Measurements from ENCODE around the gene E2F7. TPM values are rescaled to one million over a fixed set of nuclear protein-coding genes. Genes with fewer than 3 reads are reported as not detected.

E2F7 gene
- total RNA-seq, 8 experiments from 2014 or later: 0.71 to 11.1 (median 2.0) TPM

DNA sequence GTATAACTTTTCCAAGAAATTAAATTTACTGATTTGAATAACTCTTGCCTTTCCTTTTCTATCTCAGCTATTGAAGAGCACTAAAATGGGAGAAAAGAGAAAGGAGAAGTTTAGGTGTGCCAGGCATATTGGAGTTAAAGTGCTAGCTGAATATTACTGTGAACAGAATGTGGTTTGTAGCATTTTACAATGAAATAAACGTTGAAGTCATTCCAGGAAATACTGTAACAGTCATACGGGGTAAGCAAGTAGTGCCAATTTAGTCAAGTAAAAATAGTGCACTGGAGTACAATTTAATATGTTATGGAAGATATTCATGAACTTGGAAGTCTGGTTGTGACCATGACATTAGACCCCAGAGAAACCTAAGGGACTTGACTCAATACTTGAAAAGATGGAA lies 62.1 kb downstream of the E2F7 start:
- ATAC-seq (replicated peaks in 6 of 8): no peak
- Histone ChIP-seq H3K27ac (no peak overlapping the region), H3K4me1 (replicated peaks in 1 of 2) (peaks cover 0 to 7% of the 10 kb centered on the region in 2 donors), H3K4me3 (no peak overlapping the region)
- in situ Hi-C loops (cut with MboI; ENCODE audit: low pct_unique_long_range_greater_than_20kb in 2 of 9, low sequenced_read_pairs in 9 of 9, unreplicated experiment in 9 of 9): loop anchor here in 6 of 9 experiments (25.0 kb wide), 2 partner anchors 366 to 391 kb away; no protein-coding TSS in a partner anchor
- WGBS, 10 experiments: 0 to 100% (median 80%) methylated on average over 1 to 2 of the region's 2 CpGs; no CpG with 5 or more reads in 1 of the 10 experiments

DNA sequence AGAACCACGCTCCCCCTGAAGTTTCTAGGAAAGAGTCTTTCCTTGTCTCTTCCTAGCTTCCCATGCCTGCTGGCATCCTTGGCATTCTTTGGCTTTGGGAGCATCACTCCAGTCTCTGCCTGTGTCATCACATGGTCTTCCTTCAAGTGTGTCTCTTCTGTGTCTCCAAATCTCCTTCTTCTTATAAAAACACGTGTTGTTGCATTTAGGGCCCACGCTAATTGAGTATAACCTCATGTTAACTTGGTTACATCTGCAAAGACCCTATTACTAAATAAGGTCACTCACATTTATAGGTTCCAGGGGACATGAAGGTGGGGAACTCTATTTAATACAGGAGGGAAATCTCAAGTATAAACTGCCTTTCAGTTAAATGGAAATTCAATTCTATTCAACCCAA lies 63.0 kb downstream of the E2F7 start:
- in situ Hi-C loops (cut with MboI; ENCODE audit: low pct_unique_long_range_greater_than_20kb in 2 of 9, low sequenced_read_pairs in 9 of 9, unreplicated experiment in 9 of 9): loop anchor here in 6 of 9 experiments (25.0 kb wide), 2 partner anchors 365 to 390 kb away; no protein-coding TSS in a partner anchor
- H3K27ac ChIP-seq: no peak overlapping the region
- H3K4me1 ChIP-seq (replicated peaks in 1 of 2): peaks cover 0 to 7% of the 10 kb centered on the region in 2 donors
- no peak overlapping the region for H3K4me3 ChIP-seq
- ATAC-seq (replicated peaks in 6 of 8): no peak
- WGBS, 10 experiments: 50 to 100% (median 93%) methylated on average over 2 to 3 of the region's 3 CpGs; no CpG with 5 or more reads in 1 of the 10 experiments

DNA sequence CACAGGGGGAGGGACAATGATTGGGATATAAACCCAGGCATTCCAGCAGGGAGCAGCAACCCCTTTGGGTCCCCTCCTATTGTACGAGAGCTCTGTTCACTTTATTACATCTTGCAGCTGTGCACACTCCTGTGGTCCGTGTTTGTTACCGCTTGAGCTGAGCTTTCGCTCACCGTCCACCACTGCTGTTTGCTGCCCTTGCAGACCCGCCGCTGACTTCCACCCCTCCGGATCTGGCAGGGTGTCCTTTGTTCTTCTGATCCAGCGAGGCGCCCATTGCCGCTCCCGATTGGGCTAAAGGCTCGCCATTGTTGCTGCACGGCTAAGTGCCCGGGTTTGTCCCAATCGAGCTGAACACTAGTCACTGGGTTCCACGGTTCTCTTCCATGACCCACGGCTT lies 64.1 kb downstream of the E2F7 start:
- WGBS, 10 experiments: 80 to 100% (median 87%) methylated on average over 1 to 15 of the region's 18 CpGs; no CpG with 5 or more reads in 2 of the 10 experiments
- in situ Hi-C loops (cut with MboI; ENCODE audit: low pct_unique_long_range_greater_than_20kb in 2 of 9, low sequenced_read_pairs in 9 of 9, unreplicated experiment in 9 of 9): loop anchor here in 6 of 9 experiments (25.0 kb wide), 2 partner anchors 364 to 389 kb away; no protein-coding TSS in a partner anchor
- no peak for ATAC-seq (replicated peaks in 6 of 8)

DNA sequence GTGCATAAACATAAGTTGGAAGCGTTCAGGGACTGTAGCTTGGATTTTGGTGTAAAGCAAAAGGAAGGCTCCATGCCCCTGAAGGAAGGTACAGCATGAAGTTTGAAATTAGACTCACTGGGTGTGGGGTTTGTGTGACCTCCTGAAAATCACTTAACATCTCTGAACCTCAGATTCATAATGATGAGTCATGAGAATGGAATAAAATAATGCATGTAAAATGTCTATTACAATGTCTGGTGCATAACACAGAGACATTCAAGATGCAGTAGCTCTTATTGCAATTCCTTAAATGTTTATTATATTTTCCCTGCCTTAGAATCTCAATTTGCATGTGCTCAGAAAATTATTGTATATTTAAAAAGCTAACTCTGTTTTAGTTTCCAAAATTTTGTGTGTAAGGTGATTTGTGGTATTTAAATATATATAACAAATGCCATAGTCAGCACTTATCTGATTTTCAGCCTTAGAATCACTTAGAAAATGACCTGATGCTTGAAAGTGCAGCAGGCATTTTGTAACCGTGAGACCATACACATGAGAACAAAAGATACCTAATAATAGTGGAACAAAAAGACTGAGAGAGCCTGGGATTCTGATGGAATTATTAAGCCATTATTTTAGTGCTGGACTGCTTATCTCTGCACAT lies 66.3 kb downstream of the E2F7 start:
- in situ Hi-C loops (cut with MboI; ENCODE audit: low pct_unique_long_range_greater_than_20kb in 2 of 9, low sequenced_read_pairs in 9 of 9, unreplicated experiment in 9 of 9): no loop called here
- 0 to 100% (median 67%) methylated on average over 1 to 2 of the region's 2 CpGs for WGBS, 10 experiments
- H3K27ac ChIP-seq: no peak overlapping the region
- peaks cover 0 to 7% of the 10 kb centered on the region in 2 donors for H3K4me1 ChIP-seq (replicated peaks in 1 of 2)
- H3K4me3 ChIP-seq: no peak overlapping the region
- peak in 3 of 8 experiments; percentile 53 to 85 (median 54) for ATAC-seq (replicated peaks in 6 of 8)

More for the DNA sequence above, 64.1 kb downstream of the E2F7 start:
- H3K27ac ChIP-seq: no peak overlapping the region
- H3K4me3 ChIP-seq: no peak overlapping the region
- H3K4me1 ChIP-seq (replicated peaks in 1 of 2): peaks cover 0 to 7% of the 10 kb centered on the region in 2 donors

DNA sequence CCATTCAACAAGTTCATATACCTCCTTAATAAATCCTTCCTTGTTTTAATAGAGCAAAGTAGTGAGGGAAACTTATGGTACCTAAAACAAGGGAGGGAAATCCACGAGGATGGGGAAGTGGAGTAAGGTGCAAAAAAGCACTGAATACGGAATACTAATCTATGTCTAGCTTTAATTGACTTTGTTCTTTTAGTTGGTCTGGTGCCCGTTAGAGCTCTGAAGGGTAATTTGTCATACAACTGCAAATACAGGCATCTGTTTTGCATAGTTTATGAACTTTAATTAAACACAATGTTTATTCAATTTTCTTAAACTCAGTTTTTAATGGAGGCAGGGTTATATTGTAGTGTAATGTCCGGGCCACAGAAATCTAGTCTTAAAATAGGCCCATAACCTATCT lies 67.0 kb downstream of the E2F7 start:
- WGBS, 10 experiments: 2 to 100% (median 51%) methylated on average over 1 to 4 of the region's 4 CpGs
- Histone ChIP-seq H3K4me3 (no peak overlapping the region), H3K4me1 (replicated peaks in 1 of 2) (peaks cover 0 to 7% of the 10 kb centered on the region in 2 donors), H3K27ac (no peak overlapping the region)
- ATAC-seq (replicated peaks in 6 of 8): no peak
- in situ Hi-C loops (cut with MboI; ENCODE audit: low pct_unique_long_range_greater_than_20kb in 2 of 9, low sequenced_read_pairs in 9 of 9, unreplicated experiment in 9 of 9): no loop called here

DNA sequence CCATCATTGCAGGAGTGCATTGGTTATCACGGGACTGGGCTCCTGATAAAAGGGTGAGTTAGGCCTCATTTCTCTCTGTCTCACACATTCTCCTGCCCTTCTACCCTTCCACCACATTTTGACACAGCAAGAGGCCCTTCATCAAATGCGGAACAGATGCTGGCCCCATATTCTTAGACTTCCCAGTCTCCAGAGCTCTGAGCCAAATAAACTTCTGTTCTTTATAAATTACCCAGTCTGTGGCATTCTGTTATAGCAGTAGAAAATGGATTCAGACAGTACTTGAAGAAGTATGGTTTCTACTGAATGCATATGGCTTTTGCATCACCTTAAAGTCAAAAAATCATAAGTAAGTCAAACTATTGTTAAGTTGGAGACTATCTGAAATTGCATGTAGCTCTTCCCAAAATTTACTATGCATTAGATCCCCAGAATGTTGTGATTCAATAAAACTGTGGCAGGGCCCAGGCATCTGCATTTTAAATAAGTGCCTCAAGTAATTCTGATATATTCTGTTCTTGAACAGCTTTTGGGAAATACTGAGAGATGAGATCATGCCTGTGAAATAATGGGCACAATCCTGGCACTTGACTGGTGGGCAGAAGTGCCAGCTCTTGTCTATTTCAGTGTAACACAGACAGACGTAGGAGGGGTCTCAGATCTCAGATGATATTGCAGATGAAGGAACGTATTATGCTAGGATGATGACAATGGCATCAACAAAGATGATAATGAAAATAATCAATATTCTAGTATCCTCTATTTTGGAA lies 68.2 kb downstream of the E2F7 start:
- Histone ChIP-seq H3K27ac (no peak overlapping the region), H3K4me3 (no peak overlapping the region), H3K4me1 (replicated peaks in 1 of 2) (peaks cover 0 to 7% of the 10 kb centered on the region in 2 donors)
- 25 to 100% (median 83%) methylated on average over 1 to 4 of the region's 4 CpGs; no CpG with 5 or more reads in 1 of the 10 experiments for WGBS, 10 experiments
- ATAC-seq (replicated peaks in 6 of 8): no peak
- in situ Hi-C loops (cut with MboI; ENCODE audit: low pct_unique_long_range_greater_than_20kb in 2 of 9, low sequenced_read_pairs in 9 of 9, unreplicated experiment in 9 of 9): no loop called here

DNA sequence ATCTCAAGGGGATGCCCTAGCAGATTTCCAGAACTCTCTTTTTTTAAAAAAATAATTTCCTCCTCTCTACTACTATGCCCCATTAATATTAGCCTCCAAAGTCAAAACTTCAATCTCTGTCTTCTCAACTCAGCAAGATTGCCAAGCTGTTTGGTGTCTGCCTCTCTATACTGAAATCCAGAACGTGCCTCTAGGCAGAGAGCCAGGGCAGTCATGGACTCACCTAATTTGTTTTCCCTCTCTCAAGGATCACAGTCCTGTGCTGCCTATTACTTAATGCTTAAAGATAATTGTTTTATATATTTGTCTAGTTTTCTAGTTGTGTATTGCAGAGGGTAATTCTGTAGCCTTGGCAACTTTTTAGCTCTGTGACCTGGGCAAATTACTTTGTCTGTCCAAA lies 74.7 kb downstream of the E2F7 start:
- no peak overlapping the region for H3K4me3 ChIP-seq
- in situ Hi-C loops (cut with MboI; ENCODE audit: low pct_unique_long_range_greater_than_20kb in 2 of 9, low sequenced_read_pairs in 9 of 9, unreplicated experiment in 9 of 9): no loop called here
- no peak overlapping the region for H3K27ac ChIP-seq
- ATAC-seq (replicated peaks in 6 of 8): no peak
- H3K4me1 ChIP-seq (replicated peaks in 1 of 2): no peaks in the 10 kb centered on the region
- WGBS, 10 experiments: 0 to 40% (median 24%) methylated on average over 1 of the region's 1 CpG; no CpG with 5 or more reads in 4 of the 10 experiments

DNA sequence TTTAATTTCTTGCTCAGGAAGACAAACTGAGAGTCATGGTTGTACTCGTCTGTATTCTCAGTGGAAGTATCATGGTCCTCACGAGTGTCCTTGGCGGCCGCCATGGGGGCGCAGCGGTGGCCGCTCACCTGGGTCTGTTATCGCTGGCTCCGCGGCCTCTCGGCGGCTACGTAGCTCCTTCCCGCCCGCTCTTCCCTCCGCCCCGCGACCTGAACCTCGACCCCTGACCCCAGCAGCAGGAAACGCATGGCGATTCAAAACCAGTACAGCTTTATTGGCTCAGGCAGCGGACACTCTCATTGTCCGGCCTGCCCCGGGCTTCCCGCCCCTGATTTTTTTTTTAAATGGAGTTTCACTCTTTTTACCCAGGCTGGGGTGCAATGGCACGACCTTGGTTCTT lies 80.8 kb downstream of the E2F7 start:
- no peak overlapping the region for H3K27ac ChIP-seq
- no peak overlapping the region for H3K4me3 ChIP-seq
- no peak for ATAC-seq (replicated peaks in 6 of 8)
- in situ Hi-C loops (cut with MboI; ENCODE audit: low pct_unique_long_range_greater_than_20kb in 2 of 9, low sequenced_read_pairs in 9 of 9, unreplicated experiment in 9 of 9): no loop called here
- 30 to 100% (median 79%) methylated on average over 1 to 8 of the region's 26 CpGs; no CpG with 5 or more reads in 2 of the 10 experiments for WGBS, 10 experiments
- H3K4me1 ChIP-seq (replicated peaks in 1 of 2): no peaks in the 10 kb centered on the region

DNA sequence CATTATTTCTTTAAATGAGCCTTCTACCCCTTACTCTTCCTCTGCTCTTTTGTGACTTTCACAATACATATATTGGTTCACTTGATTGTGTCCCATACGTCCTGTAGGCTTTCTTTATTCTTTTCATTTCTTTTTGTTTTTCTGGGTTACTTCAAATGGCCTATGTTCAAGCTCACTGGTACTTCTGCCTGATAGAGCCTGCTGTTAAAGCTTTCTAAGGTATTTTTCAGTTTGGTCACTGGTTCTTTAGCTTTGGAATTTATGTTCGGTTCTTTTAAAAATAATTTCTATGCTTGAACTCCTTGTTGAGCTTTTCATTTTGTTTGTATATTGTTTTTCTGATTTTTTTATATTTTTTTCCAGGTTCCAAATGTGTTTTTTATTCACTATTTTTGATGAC lies 81.9 kb downstream of the E2F7 start:
- Histone ChIP-seq H3K4me3 (no peak overlapping the region), H3K4me1 (replicated peaks in 1 of 2) (no peaks in the 10 kb centered on the region), H3K27ac (no peak overlapping the region)
- ATAC-seq (replicated peaks in 6 of 8): no peak
- 22 to 88% (median 68%) methylated on average over 2 of the region's 2 CpGs for WGBS, 10 experiments
- in situ Hi-C loops (cut with MboI; ENCODE audit: low pct_unique_long_range_greater_than_20kb in 2 of 9, low sequenced_read_pairs in 9 of 9, unreplicated experiment in 9 of 9): no loop called here

DNA sequence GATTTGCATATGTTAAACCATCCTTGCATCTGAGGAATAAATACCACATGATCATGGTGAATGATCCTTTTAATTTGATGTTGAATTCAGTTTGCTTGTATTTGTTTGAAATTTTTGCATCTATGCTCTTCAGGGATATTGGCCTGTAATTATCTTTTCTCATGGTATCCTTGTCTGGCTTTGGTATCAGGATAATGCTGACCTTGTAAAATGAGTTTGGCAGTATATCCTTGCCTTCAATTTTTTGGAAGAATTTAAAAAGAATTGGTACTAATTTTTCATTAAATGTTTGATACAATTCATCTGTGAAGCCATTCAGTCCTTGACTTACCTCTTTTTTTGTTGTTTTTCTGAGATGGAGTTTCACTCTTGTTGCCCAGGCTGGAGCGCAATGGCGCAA lies 85.2 kb downstream of the E2F7 start:
- 40 to 100% (median 100%) methylated on average over 1 to 2 of the region's 2 CpGs; no CpG with 5 or more reads in 6 of the 10 experiments for WGBS, 10 experiments
- no peak for ATAC-seq (replicated peaks in 6 of 8)
- no peak overlapping the region for H3K4me3 ChIP-seq
- in situ Hi-C loops (cut with MboI; ENCODE audit: low pct_unique_long_range_greater_than_20kb in 2 of 9, low sequenced_read_pairs in 9 of 9, unreplicated experiment in 9 of 9): no loop called here
- H3K27ac ChIP-seq: no peak overlapping the region
- H3K4me1 ChIP-seq (replicated peaks in 1 of 2): no peaks in the 10 kb centered on the region

DNA sequence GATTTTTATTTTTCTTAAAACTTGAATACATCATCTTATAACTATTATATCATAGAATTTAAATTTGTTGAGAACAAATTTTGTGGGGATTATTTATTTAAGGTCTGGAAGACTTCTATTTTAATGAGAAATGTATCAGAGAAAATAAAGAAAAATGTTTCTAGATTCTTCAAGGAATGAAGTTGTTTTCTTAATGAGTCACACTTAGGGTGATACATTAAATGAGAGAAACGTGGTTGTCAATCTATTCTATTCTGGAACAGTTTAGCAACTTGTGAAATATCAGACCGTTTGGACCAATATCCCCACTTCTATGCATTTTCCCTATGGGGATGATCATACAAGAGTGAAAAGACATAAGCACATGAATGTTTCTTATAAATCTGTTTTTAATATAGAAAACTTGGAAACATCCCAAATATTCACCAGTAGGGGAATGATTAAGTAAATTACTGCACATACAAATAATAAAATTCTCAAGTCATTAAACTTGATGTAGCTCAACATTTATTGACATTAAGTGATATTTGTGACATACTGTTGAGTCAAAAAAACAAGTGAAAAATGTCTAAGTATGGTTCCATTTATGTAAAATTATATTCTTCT lies 88.5 kb downstream of the E2F7 start:
- Histone ChIP-seq H3K27ac (no peak overlapping the region), H3K4me3 (no peak overlapping the region), H3K4me1 (replicated peaks in 1 of 2) (no peaks in the 10 kb centered on the region)
- in situ Hi-C loops (cut with MboI; ENCODE audit: low pct_unique_long_range_greater_than_20kb in 2 of 9, low sequenced_read_pairs in 9 of 9, unreplicated experiment in 9 of 9): no loop called here
- 0 to 100% (median 74%) methylated on average over 1 to 2 of the region's 2 CpGs for WGBS, 10 experiments
- no peak for ATAC-seq (replicated peaks in 6 of 8)
